HL-60 (cell line): ENCODE data around the gene TMEM52.
A peak's percentile ranks its signal among the peaks of the same experiment; 100 is the strongest.

Experiments
- DNase-seq, 2 experiments: peaks; one replicate each; pipeline ENCODE4 v3.0.0-alpha.2; 2010 to 2020; ENCODE audit warnings: low read depth in 1 of 2, low spot score in 1 of 2
- H3K27ac ChIP-seq: fragments of 250-450 bp; sonication (Bioruptor Pico); replicated peaks from 2 replicates; pipeline ENCODE4 v1.5.1; 2020; ENCODE audit warnings: mild to moderate bottlenecking, moderate library complexity
- H3K27me3 ChIP-seq: fragments of 250-450 bp; sonication (Bioruptor Pico); 2 replicates; pipeline ENCODE4 v1.5.1; 2021; ENCODE audit warnings: mild to moderate bottlenecking, moderate library complexity; ENCODE audit not compliant: insufficient read depth, poor library complexity, severe bottlenecking
- H3K4me3 ChIP-seq: replicated peaks from 2 replicates; pipeline ENCODE4 v1.5.1; 2011; ENCODE audit warnings: mild to moderate bottlenecking, control low read depth, low read length; ENCODE audit not compliant: insufficient read depth
- GABPA ChIP-seq: IDR thresholded peaks from 2 replicates; pipeline ENCODE4 v1.6.1; 2012; ENCODE audit warnings: low read depth
- POLR2AphosphoS5 ChIP-seq: IDR thresholded peaks from 2 replicates; pipeline ENCODE4 v1.6.1; 2012; ENCODE audit warnings: low read depth
- REST ChIP-seq: IDR thresholded peaks from 2 replicates; pipeline ENCODE4 v1.6.1; 2012; ENCODE audit warnings: low read depth; ENCODE audit not compliant: insufficient replicate concordance
- SPI1 ChIP-seq: IDR thresholded peaks from 2 replicates; pipeline ENCODE4 v1.6.1; 2012; ENCODE audit warnings: low read depth, mild to moderate bottlenecking, borderline replicate concordance
- TF ChIP-seq, protein P1 (sequence below): IDR thresholded peaks from one replicate; pipeline ENCODE4 v1.5.1; 2011; ENCODE audit warnings: low read length, control low read depth, inconsistent platforms; ENCODE audit not compliant: insufficient read depth

The TMEM52 gene

DNA sequence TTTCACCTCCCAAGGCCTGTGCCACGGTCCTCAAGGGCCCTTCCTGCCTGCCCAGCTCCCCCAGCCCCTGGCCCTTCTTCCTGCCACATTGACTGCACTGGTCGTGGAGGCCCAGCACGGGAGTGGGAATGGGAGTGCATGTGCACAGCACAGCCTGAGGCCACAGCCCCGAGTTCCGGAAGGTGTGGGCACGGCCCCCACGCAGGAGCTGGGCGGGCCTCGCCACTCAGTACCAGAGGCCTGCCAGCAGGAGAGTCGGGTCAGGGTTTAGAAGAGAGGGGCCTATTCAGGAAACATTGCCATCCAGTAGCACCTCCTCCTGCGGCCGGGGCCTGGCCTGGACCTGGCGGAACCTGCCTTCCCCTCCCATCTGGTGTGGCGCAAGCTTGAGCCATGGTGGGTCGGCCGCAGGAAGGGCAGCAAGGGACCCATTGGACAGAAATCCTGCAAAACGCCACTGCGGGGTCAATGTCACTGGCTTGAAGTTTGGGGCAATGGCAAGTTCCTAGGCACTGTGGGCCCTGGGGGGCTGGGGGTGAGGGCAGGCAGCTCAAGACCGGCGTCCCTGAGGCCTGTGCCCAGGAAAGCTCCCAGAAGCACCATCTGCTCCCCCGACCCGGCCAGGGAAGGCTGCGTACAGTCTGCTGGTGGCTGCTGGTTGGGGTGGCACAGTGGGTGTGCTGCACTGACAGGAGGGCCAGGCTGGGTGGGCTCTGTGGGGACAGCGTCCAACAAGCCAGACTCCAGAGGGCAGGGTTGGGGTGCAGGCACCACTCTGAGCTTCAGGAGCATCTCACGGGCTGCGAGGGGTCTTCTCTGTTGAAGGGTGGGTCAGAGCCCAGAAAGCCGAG, 1.8 kb upstream of the TMEM52 start:
- TF ChIP-seq GABPA (no peak), REST (no peak), SPI1 (no peak), POLR2AphosphoS5 (no peak)
- TF ChIP-seq, protein P1, sequence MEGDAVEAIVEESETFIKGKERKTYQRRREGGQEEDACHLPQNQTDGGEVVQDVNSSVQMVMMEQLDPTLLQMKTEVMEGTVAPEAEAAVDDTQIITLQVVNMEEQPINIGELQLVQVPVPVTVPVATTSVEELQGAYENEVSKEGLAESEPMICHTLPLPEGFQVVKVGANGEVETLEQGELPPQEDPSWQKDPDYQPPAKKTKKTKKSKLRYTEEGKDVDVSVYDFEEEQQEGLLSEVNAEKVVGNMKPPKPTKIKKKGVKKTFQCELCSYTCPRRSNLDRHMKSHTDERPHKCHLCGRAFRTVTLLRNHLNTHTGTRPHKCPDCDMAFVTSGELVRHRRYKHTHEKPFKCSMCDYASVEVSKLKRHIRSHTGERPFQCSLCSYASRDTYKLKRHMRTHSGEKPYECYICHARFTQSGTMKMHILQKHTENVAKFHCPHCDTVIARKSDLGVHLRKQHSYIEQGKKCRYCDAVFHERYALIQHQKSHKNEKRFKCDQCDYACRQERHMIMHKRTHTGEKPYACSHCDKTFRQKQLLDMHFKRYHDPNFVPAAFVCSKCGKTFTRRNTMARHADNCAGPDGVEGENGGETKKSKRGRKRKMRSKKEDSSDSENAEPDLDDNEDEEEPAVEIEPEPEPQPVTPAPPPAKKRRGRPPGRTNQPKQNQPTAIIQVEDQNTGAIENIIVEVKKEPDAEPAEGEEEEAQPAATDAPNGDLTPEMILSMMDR: no peak
- Histone ChIP-seq H3K4me3 (no peak overlapping the region), H3K27ac (no peak overlapping the region), H3K27me3 (peaks cover 2% of the 10 kb centered on the region)
- no peak for DNase-seq

GRCh38 chr1:1920057-1920607, 1.1 kb upstream of the TMEM52 start:
- no peak for DNase-seq
- Histone ChIP-seq H3K27me3 (peaks cover 2% of the 10 kb centered on the region), H3K27ac (no peak overlapping the region), H3K4me3 (no peak overlapping the region)
- TF ChIP-seq, protein P1: no peak
- TF ChIP-seq GABPA (no peak), POLR2AphosphoS5 (no peak), SPI1 (no peak), REST (no peak)

DNA sequence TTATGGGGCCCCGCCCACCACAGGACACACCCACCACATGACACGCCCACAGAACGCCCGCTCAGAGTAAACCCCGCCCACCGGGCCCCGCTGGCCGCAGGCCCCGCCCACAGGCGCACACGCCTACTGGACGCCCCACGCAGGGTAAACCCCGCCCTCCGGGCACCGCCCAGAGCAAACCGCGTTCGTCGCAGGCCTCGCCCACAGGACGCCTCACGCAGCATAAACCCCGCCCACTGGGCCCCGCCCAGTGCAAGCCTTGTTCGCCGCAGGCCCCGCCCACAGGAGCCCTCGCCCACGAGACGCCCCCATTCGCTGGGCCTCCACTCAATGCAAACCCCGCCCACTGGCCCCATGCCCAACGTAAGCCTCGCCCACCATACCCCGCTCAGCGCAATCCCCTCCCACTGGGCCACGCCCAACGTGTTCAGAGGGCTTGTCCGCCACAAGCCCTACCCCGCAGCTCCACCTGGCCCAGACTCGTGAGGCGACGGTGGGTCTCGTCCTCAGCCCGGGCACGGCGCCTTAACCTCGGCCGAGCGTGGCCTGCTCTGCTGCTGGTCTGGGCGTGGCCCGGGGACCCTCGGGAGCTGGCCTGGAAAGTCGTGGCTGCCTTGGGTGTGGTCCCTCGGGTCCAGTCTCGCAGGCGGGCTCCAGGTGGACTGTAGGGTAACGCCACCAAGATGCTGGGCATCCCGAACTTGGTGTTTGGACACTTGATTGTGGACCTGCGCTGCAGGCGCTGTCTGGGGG, 401 bp upstream of the TMEM52 start:
- Histone ChIP-seq H3K27me3 (no peaks in the 10 kb centered on the region), H3K27ac (no peak overlapping the region), H3K4me3 (peak overlapping the region; percentile 56)
- peak; percentile 96 to 97 for DNase-seq
- no peak for TF ChIP-seq REST
- no peak for TF ChIP-seq POLR2AphosphoS5
- TF ChIP-seq SPI1: no peak
- no peak for TF ChIP-seq GABPA
- TF ChIP-seq, protein P1: no peak
